ENCODE measurements around the gene NCKAP5. TPM values are rescaled to one million over a fixed set of nuclear protein-coding genes. Genes with fewer than 3 reads are reported as not detected.

The NCKAP5 gene
- total and polyA plus RNA-seq, 4 donors, result 2.3 to 20.2 (median 8.1) TPM

DNA sequence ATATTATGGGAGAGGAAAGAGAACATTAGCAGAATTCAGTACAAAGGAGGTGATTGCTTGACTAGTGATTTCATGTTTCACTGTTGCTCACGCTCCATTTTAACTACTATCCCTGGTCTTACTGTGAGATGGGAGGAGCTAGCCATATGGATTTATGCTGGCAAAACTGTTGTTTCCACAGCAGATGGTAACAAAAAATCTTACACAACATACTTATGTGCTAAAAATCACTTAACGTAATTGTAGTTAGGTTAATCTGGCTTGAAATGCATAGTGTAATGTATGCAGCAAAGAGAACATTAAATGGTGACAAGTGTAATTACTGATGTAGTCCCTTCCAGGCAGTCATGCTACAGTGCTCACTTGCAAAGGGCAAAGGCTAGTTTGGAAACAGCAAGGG, 742.7 kb downstream of the NCKAP5 start:
- H3K27me3 ChIP-seq (ENCODE audit: control insufficient read depth in 3 of 3, insufficient read depth in 3 of 3, low read length in 2 of 3), result no peaks in the 10 kb centered on the region
- TF ChIP-seq, protein P1, sequence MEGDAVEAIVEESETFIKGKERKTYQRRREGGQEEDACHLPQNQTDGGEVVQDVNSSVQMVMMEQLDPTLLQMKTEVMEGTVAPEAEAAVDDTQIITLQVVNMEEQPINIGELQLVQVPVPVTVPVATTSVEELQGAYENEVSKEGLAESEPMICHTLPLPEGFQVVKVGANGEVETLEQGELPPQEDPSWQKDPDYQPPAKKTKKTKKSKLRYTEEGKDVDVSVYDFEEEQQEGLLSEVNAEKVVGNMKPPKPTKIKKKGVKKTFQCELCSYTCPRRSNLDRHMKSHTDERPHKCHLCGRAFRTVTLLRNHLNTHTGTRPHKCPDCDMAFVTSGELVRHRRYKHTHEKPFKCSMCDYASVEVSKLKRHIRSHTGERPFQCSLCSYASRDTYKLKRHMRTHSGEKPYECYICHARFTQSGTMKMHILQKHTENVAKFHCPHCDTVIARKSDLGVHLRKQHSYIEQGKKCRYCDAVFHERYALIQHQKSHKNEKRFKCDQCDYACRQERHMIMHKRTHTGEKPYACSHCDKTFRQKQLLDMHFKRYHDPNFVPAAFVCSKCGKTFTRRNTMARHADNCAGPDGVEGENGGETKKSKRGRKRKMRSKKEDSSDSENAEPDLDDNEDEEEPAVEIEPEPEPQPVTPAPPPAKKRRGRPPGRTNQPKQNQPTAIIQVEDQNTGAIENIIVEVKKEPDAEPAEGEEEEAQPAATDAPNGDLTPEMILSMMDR (IDR thresholded peaks at IDR 0.05; ENCODE audit: control extremely low read depth, extremely low read depth), result no peak
- H3K9ac ChIP-seq (ENCODE audit: insufficient read depth in 1 of 2, low read length in 2 of 2), result no peak overlapping the region
- H3K9me3 ChIP-seq (ENCODE audit: control insufficient read depth in 4 of 4, insufficient read depth in 3 of 4, low read length in 3 of 4), result no peaks in the 10 kb centered on the region
- DNase-seq, result no peak
- 91 to 95% methylated on average over 2 of the region's 2 CpGs for WGBS, 2 donors
- no peaks in the 10 kb centered on the region for H3K4me1 ChIP-seq (ENCODE audit: control insufficient read depth in 5 of 5, insufficient read depth in 5 of 5, low read length in 5 of 5)
- no peak overlapping the region for H3K4me3 ChIP-seq
- no peak for ATAC-seq (ENCODE audit: insufficient read depth, low FRiP score)
- no peaks in the 10 kb centered on the region for H3K36me3 ChIP-seq (ENCODE audit: control insufficient read depth in 4 of 4, insufficient read depth in 4 of 4, low read length in 4 of 4)
- H3K27ac ChIP-seq (ENCODE audit: low read depth in 1 of 2, low read length in 1 of 2), result no peak overlapping the region

DNA sequence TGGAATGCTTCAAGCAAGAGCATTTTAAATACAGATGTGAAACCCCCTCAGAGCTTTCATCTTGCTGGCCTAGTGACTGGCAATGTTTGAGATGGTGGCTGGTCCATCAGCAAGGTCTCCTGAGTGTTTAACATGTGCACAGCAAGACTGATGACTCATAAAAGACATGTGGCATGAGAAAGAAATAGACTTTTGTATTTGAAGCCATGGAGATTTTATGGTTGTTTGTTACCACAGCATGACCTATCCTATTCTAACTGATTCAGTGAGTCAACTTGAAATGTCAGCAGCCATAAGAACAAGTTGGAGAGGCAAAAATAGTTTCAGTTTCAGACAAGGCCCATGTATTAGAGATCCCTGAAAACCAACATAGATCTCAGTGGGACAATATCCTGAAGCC, 743.5 kb downstream of the NCKAP5 start:
- H3K36me3 ChIP-seq (ENCODE audit: control insufficient read depth in 4 of 4, insufficient read depth in 4 of 4, low read length in 4 of 4), result no peaks in the 10 kb centered on the region
- H3K9ac ChIP-seq (ENCODE audit: insufficient read depth in 1 of 2, low read length in 2 of 2), result no peak overlapping the region
- TF ChIP-seq, protein P1 (IDR thresholded peaks at IDR 0.05; ENCODE audit: control extremely low read depth, extremely low read depth), result no peak
- H3K4me1 ChIP-seq (ENCODE audit: control insufficient read depth in 5 of 5, insufficient read depth in 5 of 5, low read length in 5 of 5), result no peaks in the 10 kb centered on the region
- DNase-seq (no peak), ATAC-seq (ENCODE audit: insufficient read depth, low FRiP score) (no peak)
- H3K27me3 ChIP-seq (ENCODE audit: control insufficient read depth in 3 of 3, insufficient read depth in 3 of 3, low read length in 2 of 3), result no peaks in the 10 kb centered on the region
- H3K27ac ChIP-seq (ENCODE audit: low read depth in 1 of 2, low read length in 1 of 2), result no peak overlapping the region
- no peaks in the 10 kb centered on the region for H3K9me3 ChIP-seq (ENCODE audit: control insufficient read depth in 4 of 4, insufficient read depth in 3 of 4, low read length in 3 of 4)
- no peak overlapping the region for H3K4me3 ChIP-seq

DNA sequence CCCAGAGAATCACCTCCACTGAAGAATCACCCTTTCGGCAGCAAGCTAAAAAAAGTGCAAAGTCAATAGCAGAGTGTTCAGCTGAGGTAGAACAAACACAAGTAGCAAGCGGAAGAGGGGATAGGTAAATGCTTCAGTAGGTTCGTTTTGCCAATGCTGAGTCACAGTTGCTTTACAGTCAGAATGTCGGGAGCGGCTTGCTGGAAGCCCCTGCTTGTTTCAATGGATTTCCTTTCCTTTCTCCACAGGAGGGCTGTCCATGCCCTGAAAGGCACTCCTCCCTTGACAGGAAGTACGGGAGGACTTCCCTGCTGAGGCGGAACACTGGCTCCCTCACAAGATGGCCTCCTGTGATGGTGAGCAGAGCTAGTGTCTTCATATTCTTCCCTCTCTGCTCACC, 752.0 kb downstream of the NCKAP5 start:
- WGBS, 2 donors, result 86 to 88% methylated on average over 7 of the region's 7 CpGs
- Histone ChIP-seq H3K27ac (ENCODE audit: low read depth in 1 of 2, low read length in 1 of 2) (no peak overlapping the region), H3K36me3 (ENCODE audit: control insufficient read depth in 4 of 4, insufficient read depth in 4 of 4, low read length in 4 of 4) (no peaks in the 10 kb centered on the region), H3K9me3 (ENCODE audit: control insufficient read depth in 4 of 4, insufficient read depth in 3 of 4, low read length in 3 of 4) (peaks cover 0 to 4% (median 0%) of the 10 kb centered on the region in 4 donors), H3K4me3 (no peak overlapping the region), H3K27me3 (ENCODE audit: control insufficient read depth in 3 of 3, insufficient read depth in 3 of 3, low read length in 2 of 3) (no peaks in the 10 kb centered on the region), H3K9ac (ENCODE audit: insufficient read depth in 1 of 2, low read length in 2 of 2) (no peak overlapping the region), H3K4me1 (ENCODE audit: control insufficient read depth in 5 of 5, insufficient read depth in 5 of 5, low read length in 5 of 5) (peaks cover 0 to 2% (median 0%) of the 10 kb centered on the region in 5 donors)
- ATAC-seq (ENCODE audit: insufficient read depth, low FRiP score) (no peak), DNase-seq (no peak)
- TF ChIP-seq, protein P1 (IDR thresholded peaks at IDR 0.05; ENCODE audit: control extremely low read depth, extremely low read depth), result no peak

DNA sequence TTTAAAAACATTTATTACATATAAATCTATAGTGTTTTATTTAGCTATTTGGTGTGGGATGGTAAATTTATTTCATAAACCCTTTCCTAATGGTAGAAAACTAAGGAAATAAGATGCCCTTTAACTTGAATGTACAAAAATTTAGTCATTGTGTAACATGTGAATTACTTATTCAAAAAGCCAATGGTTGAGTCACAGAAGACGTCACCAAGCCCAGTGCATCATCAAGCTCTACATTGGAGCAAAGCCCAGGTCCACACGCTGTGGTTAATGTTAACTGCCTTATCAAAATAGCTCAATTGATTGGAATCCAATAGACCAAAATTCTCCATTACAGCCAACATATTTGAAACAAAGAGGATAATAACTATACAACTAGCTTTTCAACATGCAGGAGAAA, 752.7 kb downstream of the NCKAP5 start:
- TF ChIP-seq, protein P1 (IDR thresholded peaks at IDR 0.05; ENCODE audit: control extremely low read depth, extremely low read depth), result no peak
- H3K4me1 ChIP-seq (ENCODE audit: control insufficient read depth in 5 of 5, insufficient read depth in 5 of 5, low read length in 5 of 5), result peaks cover 0 to 2% (median 0%) of the 10 kb centered on the region in 5 donors
- no peak overlapping the region for H3K27ac ChIP-seq (ENCODE audit: low read depth in 1 of 2, low read length in 1 of 2)
- H3K9ac ChIP-seq (ENCODE audit: insufficient read depth in 1 of 2, low read length in 2 of 2), result no peak overlapping the region
- H3K9me3 ChIP-seq (ENCODE audit: control insufficient read depth in 4 of 4, insufficient read depth in 3 of 4, low read length in 3 of 4), result peaks cover 0 to 4% (median 0%) of the 10 kb centered on the region in 4 donors
- H3K27me3 ChIP-seq (ENCODE audit: control insufficient read depth in 3 of 3, insufficient read depth in 3 of 3, low read length in 2 of 3), result no peaks in the 10 kb centered on the region
- no peak overlapping the region for H3K4me3 ChIP-seq
- 87 to 93% methylated on average over 2 of the region's 2 CpGs for WGBS, 2 donors
- ATAC-seq (ENCODE audit: insufficient read depth, low FRiP score) (no peak), DNase-seq (no peak)
- no peaks in the 10 kb centered on the region for H3K36me3 ChIP-seq (ENCODE audit: control insufficient read depth in 4 of 4, insufficient read depth in 4 of 4, low read length in 4 of 4)

All from lung (tissue), 12 donors.